GM19463 (cell line): ENCODE measurements around the gene CTSS.
"Not testable (repeated sequence)": the region's sequence is repeated elsewhere in the genome, so short reads cannot be mapped to it uniquely, and the experiment has no call there.

Experiments used
- ATAC-seq: cut with Tn5 transposase; IDR thresholded peaks from one replicate; pipeline ENCODE4 v1.9.1; 2021; ENCODE audit warnings: mild to moderate bottlenecking, moderate library complexity; ENCODE audit not compliant: unreplicated experiment

CTSS gene

DNA sequence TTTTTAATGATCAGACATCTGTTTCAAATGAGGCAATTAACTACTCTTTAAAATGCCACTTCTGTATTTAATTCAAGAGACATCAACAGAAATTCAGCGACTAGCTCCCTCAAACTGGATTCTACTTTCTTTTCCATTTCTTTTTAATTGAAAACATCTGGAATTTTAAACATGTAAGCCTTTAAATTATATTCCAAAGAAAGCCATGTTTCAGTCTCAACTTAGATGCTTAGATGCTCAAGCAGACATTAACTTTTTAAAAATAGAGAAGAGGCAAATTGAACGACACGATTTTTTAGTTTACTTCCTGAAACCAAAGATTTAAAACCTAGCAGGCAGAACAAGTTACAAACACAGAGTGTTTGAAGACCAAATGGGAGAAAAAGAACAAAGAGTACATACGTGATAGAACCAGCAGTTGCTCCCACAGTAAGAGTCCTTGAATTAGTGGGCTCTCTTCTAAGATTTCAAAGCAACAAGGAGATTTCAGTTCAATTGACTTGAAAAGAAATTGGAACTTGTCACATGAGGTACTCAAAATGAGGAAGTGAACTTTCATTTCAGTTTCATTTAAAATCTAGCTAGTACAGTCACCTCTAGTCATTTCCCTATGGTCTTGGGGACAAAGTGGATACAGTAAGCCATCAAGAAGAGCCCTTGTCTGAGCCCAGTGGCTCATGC, at the start of gene CTSS:
Gene CTSS (minus strand): TSS at position 483 of the 681 bp plus-strand sequence. CDS start 1,015 bp downstream, outside the sequence.
- ATAC-seq, result peak; percentile 88

DNA sequence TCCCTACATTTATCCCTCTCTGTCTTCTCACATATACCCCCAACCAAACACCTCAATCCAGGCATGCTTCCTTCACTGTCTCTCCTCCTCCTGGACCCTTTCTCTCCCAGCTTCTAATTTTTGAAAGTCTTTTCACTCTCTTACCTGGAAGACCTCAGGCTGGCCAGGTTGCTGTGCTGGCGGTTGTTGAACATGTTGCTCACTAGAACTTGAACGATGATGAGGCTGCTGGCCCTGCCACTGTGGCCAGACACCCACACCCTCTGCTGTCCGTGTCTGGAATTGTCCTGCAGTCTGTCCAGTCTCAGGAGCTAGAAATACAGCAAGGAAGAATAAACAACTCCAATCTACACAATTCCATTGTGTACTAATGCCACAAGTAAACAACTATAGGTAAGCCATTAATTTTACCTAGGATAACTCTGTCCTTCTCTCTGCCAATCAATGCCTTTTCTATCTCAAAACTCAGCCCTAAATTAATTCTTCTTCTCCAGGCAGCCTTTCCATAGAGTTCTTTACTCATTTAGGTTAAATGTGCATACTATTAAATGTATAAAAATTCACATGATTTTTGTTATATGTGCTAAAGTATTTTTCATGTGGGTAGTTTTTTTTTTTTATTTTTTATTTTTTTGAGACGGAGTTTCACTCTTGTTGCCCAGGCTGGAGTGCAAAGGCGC, 47.6 kb upstream of the CTSS start:
- ATAC-seq, result no peak

DNA sequence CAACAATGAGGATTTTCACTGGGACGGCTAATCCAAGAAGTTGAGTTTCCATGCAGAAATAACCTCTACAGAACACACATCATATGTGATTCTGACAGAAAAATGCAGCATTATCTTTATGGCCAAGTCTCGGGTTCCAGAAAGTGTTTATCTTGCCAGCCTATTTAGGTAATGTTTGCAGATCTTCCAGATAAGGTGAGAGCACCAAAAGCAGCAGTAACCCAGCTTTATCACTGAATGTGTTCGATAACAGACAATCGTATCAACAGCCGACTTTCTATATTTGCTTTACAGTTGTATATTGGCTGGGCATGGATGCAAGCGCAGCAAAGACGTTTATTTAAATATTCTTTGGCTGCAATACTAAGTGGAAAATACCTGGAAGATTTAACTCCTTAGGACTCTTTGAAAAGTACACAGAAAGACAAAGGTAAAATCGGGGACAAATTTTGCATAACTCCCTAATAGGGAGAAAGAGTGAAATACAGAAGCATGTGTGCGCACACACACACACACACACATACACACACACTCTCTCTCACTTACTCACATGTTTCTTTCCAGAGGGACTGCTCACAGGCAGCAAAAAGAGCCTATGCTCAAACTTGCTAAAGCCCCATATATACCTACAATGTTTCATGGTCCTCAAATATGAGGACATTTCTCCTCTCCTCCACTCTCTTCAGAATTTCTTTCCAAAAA, 45.5 kb upstream of the CTSS start:
- no peak for ATAC-seq

- no peak for ATAC-seq
These were observed 44.1 kb upstream of the CTSS start for GRCh38 chr1:150809651-150810050.

DNA sequence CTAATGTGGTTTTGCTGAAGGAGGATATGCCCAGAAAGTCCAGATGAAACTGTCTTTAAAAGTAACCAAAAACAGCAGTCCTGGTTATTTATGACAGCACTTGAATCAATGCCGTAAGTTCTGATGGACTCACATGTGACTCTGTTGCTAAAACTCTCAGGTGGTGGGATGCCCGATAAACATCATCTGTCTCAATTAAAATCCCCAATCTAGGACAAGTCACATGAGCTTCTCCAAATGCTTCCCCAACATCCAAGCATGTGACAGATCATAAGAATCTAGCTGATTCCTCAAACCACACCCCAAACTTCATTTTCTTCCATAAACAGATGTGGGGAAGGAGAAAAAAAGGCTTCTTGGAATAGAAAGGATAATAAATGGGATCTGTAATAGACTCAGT, 43.3 kb upstream of the CTSS start:
- ATAC-seq, result no peak

DNA sequence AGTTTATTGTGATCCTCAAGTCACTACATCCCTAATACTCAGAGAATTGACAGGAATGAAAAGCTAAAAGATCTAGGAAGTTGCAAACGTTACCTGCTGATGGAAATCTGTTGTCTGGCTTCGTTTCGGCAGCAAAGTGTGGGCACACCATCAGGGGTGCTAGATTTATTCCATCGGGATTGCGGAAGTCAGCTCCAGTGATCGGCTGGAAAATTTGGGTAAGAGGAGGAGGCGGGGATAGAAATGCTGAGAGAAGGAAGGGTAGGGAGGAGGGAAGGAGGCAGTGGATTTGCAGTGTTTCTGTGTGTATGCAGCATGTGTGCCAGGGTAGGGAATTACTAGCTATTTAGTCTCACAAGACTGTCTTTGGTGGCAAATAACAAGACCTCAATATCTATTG, 42.5 kb upstream of the CTSS start, which contains the start of gene CTSK:
Gene CTSK (minus strand): TSS at position 140 of the 400 bp plus-strand sequence. CDS start 1,455 bp downstream, outside the sequence.
- no peak for ATAC-seq

GRCh38 chr1:150807249-150808023, 41.9 kb upstream of the CTSS start:
- ATAC-seq, result no peak

- no peak for ATAC-seq
These were observed 40.3 kb upstream of the CTSS start for GRCh38 chr1:150805899-150806298.

DNA sequence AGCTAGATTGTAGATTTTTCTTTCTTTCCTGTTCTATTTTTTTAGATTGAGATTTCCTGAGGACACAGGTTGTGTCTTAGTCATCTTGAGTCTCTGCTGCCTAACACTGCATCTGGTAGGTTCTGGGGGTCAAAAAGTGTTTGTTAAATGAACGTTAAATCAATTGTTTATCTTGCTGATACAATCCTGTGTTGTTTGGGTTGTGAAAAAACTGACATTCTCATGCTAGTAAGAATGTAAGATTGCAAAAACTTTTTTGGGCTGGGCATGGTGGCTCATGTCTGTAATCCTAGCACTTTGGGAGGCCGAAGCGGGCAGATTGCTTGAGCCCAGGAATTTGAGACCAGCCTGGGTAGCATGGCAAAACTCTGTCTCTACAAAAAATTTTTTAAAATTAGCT, 39.1 kb upstream of the CTSS start:
- no peak for ATAC-seq

DNA sequence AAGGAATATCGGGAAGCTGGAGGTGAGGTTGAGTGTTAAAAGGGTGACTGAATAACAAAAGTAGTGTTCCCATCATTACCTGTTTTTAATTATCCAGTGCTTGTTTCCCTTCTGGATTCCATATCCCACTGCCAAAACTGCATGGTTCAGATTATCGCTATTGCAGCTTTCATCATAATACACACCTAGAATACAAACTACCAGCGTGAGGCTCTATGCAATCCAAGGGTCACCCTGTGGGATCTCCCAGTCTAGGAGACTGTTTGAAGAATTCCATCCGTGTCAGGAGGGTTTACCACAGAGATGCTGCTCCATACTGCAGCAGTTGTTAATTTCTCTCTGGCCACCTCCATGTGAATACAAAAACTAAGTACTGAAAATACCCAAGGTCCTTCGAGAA, 33.5 kb upstream of the CTSS start:
- ATAC-seq, result no peak

DNA sequence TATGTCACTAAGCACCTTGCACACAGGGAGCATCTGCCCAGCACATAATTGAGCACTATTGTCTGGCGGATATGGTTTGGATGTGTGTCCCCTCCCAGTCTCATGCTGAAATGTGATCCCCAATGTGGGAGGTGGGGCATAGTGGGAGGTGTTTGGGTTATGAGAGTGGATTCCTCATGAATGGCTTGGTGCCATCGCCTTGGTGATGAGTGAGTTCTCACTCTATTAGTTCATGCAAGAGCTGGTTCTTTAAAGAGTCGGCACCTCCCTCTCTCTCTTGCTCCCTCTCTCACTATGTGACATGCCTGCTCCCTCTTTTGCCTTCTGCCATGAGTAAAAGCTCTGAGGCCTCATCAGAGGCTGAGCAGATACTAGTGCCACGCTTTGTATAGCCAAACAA, 32.9 kb upstream of the CTSS start:
- no peak for ATAC-seq

DNA sequence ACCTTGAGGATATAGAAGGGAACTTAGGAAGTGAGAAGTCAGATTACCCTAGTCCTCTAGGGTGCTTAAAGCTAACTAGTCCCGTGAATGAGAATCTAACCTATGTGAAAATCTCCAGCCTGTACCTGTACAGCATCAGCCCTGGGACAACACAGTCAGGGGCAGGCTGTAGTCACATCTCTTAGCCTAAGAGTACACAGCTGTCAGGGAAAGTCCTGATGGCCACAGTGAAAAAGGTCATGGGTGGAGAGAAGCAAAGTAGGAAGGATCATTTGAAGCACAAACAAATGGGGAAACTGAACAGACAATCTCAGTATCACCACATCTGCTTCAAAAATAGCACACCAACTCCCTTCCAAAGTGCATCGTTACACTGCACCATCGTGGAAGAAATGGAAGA, 30.8 kb upstream of the CTSS start:
- ATAC-seq, result no peak

DNA sequence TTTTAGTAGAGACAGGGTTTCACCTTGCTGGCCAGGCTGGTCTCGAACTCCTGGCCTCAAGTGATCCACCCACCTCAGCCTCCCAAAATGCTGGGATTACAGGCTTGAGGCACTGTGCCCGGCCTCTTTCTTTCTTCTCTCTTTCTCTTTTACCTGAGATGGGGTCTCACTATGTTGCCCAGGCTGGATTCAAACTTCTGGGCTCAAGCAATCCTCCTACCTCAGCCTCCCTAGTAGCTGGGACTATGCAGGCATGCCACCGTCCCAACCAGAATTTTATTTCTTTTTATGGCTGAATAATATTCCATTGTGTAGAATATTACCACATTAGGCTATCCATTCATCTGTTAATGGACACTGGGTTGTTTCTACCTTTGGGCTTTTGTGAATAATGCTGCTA, 28.2 kb upstream of the CTSS start:
- ATAC-seq, result not testable (repeated sequence)

DNA sequence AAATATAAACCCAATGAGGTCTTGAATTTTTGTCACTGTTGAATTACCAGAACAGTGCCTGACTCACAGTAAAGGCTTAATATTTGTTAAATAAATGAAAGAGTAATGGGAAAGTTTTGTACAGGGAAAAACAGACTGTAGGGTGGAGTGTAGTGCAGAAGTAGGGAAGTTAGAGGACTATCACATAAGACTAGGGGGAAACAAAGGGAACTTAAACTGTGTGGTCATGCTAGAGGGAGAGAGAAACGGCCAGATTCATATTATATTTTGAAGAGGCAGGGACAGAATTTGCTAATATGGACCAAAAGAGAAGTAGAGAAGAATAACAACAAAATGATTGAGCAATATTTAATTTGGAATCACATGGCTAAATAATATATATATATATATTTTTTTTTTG, 27.6 kb upstream of the CTSS start:
- ATAC-seq, result no peak

- no peak for ATAC-seq
These were observed 26.0 kb upstream of the CTSS start for GRCh38 chr1:150791585-150791984.

GRCh38 chr1:150789396-150789795, 23.8 kb upstream of the CTSS start:
- no peak for ATAC-seq

DNA sequence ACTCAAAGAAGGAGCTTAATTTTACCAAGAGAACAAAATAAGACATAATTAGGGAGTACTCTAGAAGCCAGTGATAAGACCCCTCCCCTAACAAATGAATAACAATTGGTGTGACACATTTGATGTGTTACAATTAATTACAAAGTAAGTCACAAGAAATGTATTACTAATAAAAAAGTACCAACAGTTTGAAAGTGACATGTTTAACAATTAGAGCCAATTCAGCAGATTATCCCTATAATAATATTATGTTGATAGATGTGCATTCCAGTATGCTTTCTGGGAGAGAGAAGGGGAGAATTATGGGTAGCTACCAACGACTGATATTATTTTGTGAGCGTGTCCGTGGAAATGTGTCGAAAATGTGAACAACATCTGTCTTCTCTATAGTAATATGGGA, 23.4 kb upstream of the CTSS start:
- no peak for ATAC-seq

DNA sequence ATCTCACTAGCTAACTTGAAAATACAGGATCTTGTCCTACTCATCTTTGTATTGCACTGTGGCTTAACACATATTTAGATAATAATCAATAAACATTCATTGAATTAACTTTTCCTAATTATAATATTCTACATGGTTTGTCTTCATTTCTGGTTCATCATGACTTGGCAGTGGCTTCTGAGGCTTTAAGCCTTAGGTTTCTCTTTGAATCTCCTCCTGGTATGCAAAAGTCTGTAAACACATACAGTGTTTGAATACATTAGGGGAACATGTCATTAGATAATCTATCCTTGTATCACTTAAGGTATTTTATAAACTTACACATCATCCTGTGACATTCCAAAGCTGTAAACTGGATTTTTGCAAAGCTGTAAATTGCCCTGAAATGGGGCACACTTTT, 21.9 kb upstream of the CTSS start:
- no peak for ATAC-seq

GRCh38 chr1:150780510-150780909, 14.9 kb upstream of the CTSS start:
- no peak for ATAC-seq

GRCh38 chr1:150778409-150778808, 12.8 kb upstream of the CTSS start:
- no peak for ATAC-seq

DNA sequence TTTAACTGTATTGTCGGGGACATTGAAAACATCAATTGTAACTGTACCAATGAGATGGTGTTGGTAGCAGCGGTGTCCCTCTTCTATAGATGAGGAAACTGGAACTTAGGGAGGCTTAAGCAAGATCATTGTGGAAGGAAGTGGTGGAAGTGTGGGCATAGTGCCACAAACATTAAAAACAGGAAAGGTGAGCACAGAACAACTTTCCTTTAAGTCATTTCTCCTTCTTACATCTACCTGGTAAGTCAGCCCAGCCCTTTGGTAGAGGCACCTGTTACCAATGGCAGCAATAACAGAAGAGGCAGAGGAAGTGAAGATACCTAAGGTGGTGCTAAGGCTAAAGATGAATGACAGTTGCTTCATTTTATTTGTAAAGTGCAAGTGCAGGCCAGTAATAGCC, 12.0 kb upstream of the CTSS start:
- ATAC-seq, result no peak
